IMR-90 (cell line): Measurements from ENCODE around the gene ATP2B1. TPM values are rescaled to one million over a fixed set of nuclear protein-coding genes. Genes with fewer than 3 reads are reported as not detected.

Experiments used
- ATAC-seq: fragments of 200-7000 bp; cut with Tn5 transposase; 2 replicates; pipeline ENCODE4 v1.9.1; 2020; ENCODE audit warnings: low read depth, mild to moderate bottlenecking, moderate library complexity
- BruUV-seq: library from RNA; stranded (reverse); fragments of 400-500 nt; replicated peaks from 2 replicates; lab custom pipeline; 2021; lab: Mats Ljungman, UMichigan
- CTCF ChIA-PET: fragments of 300-600 bp; formaldehyde crosslinking; extraction: SDS; loops from one replicate; lab custom pipeline; 2021; ENCODE audit warnings: antibody characterized with exemption; lab: Yijun Ruan, JAX
- POLR2A ChIA-PET: fragments of 300-600 bp; sonication (Branson Sonifier 250); formaldehyde crosslinking; loops from one replicate; lab custom pipeline; 2022; ENCODE audit warnings: antibody characterized with exemption; ENCODE audit not compliant: unreplicated experiment; lab: Charles Lee
- DNase-seq: peaks from one replicate; pipeline ENCODE4 v3.0.0; 2013
- H2AFZ ChIP-seq: replicated peaks from 2 replicates; pipeline ENCODE3; 2013; ENCODE audit warnings: low read length, mild to moderate bottlenecking; ENCODE audit not compliant: poor library complexity
- H2AK5ac ChIP-seq: 2 replicates; pipeline ENCODE4 v1.6.1; 2013; ENCODE audit warnings: low read depth, low read length, inconsistent platforms
- H2AK9ac ChIP-seq: replicated peaks from 2 replicates; pipeline ENCODE3; 2013; ENCODE audit warnings: mild to moderate bottlenecking, low read depth, low read length, moderate library complexity; ENCODE audit not compliant: poor library complexity
- H2BK120ac ChIP-seq: 2 replicates; pipeline ENCODE4 v1.6.1; 2013; ENCODE audit warnings: low read depth, low read length, inconsistent platforms
- H2BK15ac ChIP-seq: 3 replicates; pipeline ENCODE4 v1.6.1; 2013; ENCODE audit warnings: low read depth, low read length, inconsistent platforms
- H2BK20ac ChIP-seq: 2 replicates; pipeline ENCODE4 v1.6.1; 2013; ENCODE audit warnings: low read depth, mild to moderate bottlenecking, inconsistent platforms, low read length, moderate library complexity
- H2BK5ac ChIP-seq: 2 replicates; pipeline ENCODE4 v1.6.1; 2013; ENCODE audit warnings: mild to moderate bottlenecking, low read depth, low read length, inconsistent platforms; ENCODE audit not compliant: poor library complexity, severe bottlenecking
- H3K14ac ChIP-seq: replicated peaks from 2 replicates; pipeline ENCODE4 v1.6.1; 2013; ENCODE audit warnings: low read depth, low read length, inconsistent platforms
- H3K18ac ChIP-seq: 2 replicates; pipeline ENCODE4 v1.6.1; 2013; ENCODE audit warnings: low read depth, low read length, control low read depth
- H3K23ac ChIP-seq: 2 replicates; pipeline ENCODE4 v1.6.1; 2013; ENCODE audit warnings: low read depth, low read length, inconsistent platforms
- H3K27ac ChIP-seq: 2 replicates; pipeline ENCODE4 v1.5.1; 2013; ENCODE audit warnings: mild to moderate bottlenecking, control low read depth, low read length; ENCODE audit not compliant: insufficient read depth
- H3K27me3 ChIP-seq: 2 replicates; pipeline ENCODE4 v1.6.1; 2013; ENCODE audit warnings: low read length; ENCODE audit not compliant: control insufficient read depth, insufficient read depth
- H3K36me3 ChIP-seq: 2 replicates; pipeline ENCODE4 v1.6.1; 2013; ENCODE audit warnings: low read length, mixed read lengths; ENCODE audit not compliant: control insufficient read depth, insufficient read depth
- H3K4ac ChIP-seq: 2 replicates; pipeline ENCODE4 v1.6.1; 2013; ENCODE audit warnings: low read depth, low read length, inconsistent platforms
- H3K4me1 ChIP-seq: 2 replicates; pipeline ENCODE4 v1.6.1; 2013; ENCODE audit warnings: low read length, mixed read lengths; ENCODE audit not compliant: control insufficient read depth, insufficient read depth
- H3K4me2 ChIP-seq: 2 replicates; pipeline ENCODE4 v1.6.1; 2013; ENCODE audit warnings: low read depth, mild to moderate bottlenecking, control low read depth, low read length, moderate library complexity
- H3K4me3 ChIP-seq: 2 replicates; pipeline ENCODE4 v1.5.1; 2013; ENCODE audit warnings: low read depth, mild to moderate bottlenecking, control low read depth, low read length, moderate library complexity; ENCODE audit not compliant: insufficient read depth
- H3K56ac ChIP-seq: 2 replicates; pipeline ENCODE4 v1.6.1; 2013; ENCODE audit warnings: low read length, inconsistent platforms; ENCODE audit not compliant: insufficient read depth; ENCODE audit errors: extremely low read depth
- H3K79me1 ChIP-seq, 2 experiments: 2 replicates each; pipeline ENCODE4 v1.6.1; 2013; ENCODE audit warnings: low read length in 2 of 2, inconsistent platforms in 1 of 2, low read depth in 1 of 2
- H3K9ac ChIP-seq: 2 replicates; pipeline ENCODE4 v1.6.1; 2013; ENCODE audit warnings: low read depth, low read length, control low read depth
- H3K9me1 ChIP-seq: 2 replicates; pipeline ENCODE4 v1.6.1; 2013; ENCODE audit warnings: low read length, inconsistent platforms; ENCODE audit not compliant: insufficient read depth
- H3K9me3 ChIP-seq: 2 replicates; pipeline ENCODE4 v1.6.1; 2013; ENCODE audit warnings: low read length; ENCODE audit not compliant: control insufficient read depth, insufficient read depth
- H4K20me1 ChIP-seq: 2 replicates; pipeline ENCODE4 v1.6.1; 2013; ENCODE audit warnings: low read length, inconsistent platforms; ENCODE audit not compliant: insufficient read depth
- H4K5ac ChIP-seq: 2 replicates; pipeline ENCODE4 v1.6.1; 2013; ENCODE audit warnings: mild to moderate bottlenecking, low read depth, low read length, control low read depth
- H4K8ac ChIP-seq, 2 experiments: 2 replicates each; pipeline ENCODE4 v1.6.1; 2013; ENCODE audit warnings: low read depth in 2 of 2, low read length in 2 of 2, control low read depth in 1 of 2, inconsistent platforms in 1 of 2
- H4K91ac ChIP-seq: 2 replicates; pipeline ENCODE4 v1.6.1; 2013; ENCODE audit warnings: low read depth, low read length, inconsistent platforms; ENCODE audit not compliant: insufficient read depth
- BHLHE40 ChIP-seq: fragments of 150-350 bp; IDR thresholded peaks from 2 replicates; pipeline ENCODE4 v1.6.1; 2016; ENCODE audit warnings: mild to moderate bottlenecking, low read depth, low read length
- CHD1 ChIP-seq: IDR thresholded peaks from 2 replicates; pipeline ENCODE4 v1.6.1; 2012; ENCODE audit warnings: low read depth, low read length, improper control_type of control experiment
- MAFK ChIP-seq: IDR thresholded peaks from 2 replicates; pipeline ENCODE4 v1.6.1; 2012; ENCODE audit warnings: low read depth, low read length, improper control_type of control experiment
- MAZ ChIP-seq: IDR thresholded peaks from 2 replicates; pipeline ENCODE4 v1.6.1; 2012; ENCODE audit warnings: low read depth, mild to moderate bottlenecking, low read length, improper control_type of control experiment, moderate library complexity, borderline replicate concordance
- MXI1 ChIP-seq: IDR thresholded peaks from 2 replicates; pipeline ENCODE4 v1.6.1; 2012; ENCODE audit warnings: low read depth, mild to moderate bottlenecking, low read length, moderate library complexity, borderline replicate concordance
- POLR2A ChIP-seq: IDR thresholded peaks from 2 replicates; pipeline ENCODE4 v1.6.1; 2012; ENCODE audit warnings: mild to moderate bottlenecking, low read depth, low read length
- RAD21 ChIP-seq: IDR thresholded peaks from 2 replicates; pipeline ENCODE4 v1.6.1; 2012; ENCODE audit warnings: low read length, improper control_type of control experiment
- RCOR1 ChIP-seq: IDR thresholded peaks from 2 replicates; pipeline ENCODE4 v1.6.1; 2012; ENCODE audit warnings: mild to moderate bottlenecking, low read length, improper control_type of control experiment; ENCODE audit not compliant: insufficient replicate concordance
- RFX5 ChIP-seq: IDR thresholded peaks from 2 replicates; pipeline ENCODE4 v1.8.0; 2012; ENCODE audit warnings: low read depth, mild to moderate bottlenecking, low read length, moderate library complexity
- WGBS, 2 experiments: methylation state at CpG; one replicate each; pipeline versions ENCODE4 v1.1.5 to v1.1.7; 2013; ENCODE audit warnings: missing lambda C conversion rate in 2 of 2; ENCODE audit not compliant: insufficient read length in 1 of 2; ENCODE audit errors: extremely low coverage in 2 of 2; 5-methylcytosine and 5-hydroxymethylcytosine counted together
- dilution Hi-C: fragments of 300-500 bp; cut with HindIII; formaldehyde crosslinking; loops from one replicate; pipeline ENCODE4 v1.14.3; 2018; ENCODE audit warnings: low sequenced_read_pairs; ENCODE audit not compliant: unreplicated experiment
- in situ Hi-C: fragments of 300-500 bp; cut with MboI; formaldehyde crosslinking; loops from 3 replicates; pipeline ENCODE4 v1.14.3; 2019; ENCODE audit warnings: low sequenced_read_pairs, inconsistent platforms, mixed read lengths
- intact Hi-C: fragments of 100-400 bp; cut with micrococcal nuclease; formaldehyde crosslinking; loops from 2 replicates; pipeline ENCODE4 v1.10.0; 2022
- polyA plus RNA-seq, 3 experiments: library from polyadenylated mRNA; depleted of rRNA; stranded (reverse); fragments of >200 nt; gene quantifications; 2 replicates each; pipeline ENCODE4 v1.2.3, GENCODE V29; 2012; ENCODE audit warnings: low replicate concordance in 1 of 3
- total RNA-seq: library from RNA; depleted of rRNA; stranded (reverse); fragments of >200 nt; gene quantifications from 2 replicates; pipeline ENCODE4 v1.2.3, GENCODE V29; 2012

Gene ATP2B1
- total and polyA plus RNA-seq, 2 of the 4 experiments (the other 2 are of a cell fraction), result 9.9 to 32.6 TPM

- Histone ChIP-seq H3K23ac (no peak overlapping the region), H2BK120ac (no peak overlapping the region), H3K56ac (no peak overlapping the region), H3K79me1 (no peaks in the 10 kb centered on the region), H3K4me1 (peaks cover 5% of the 10 kb centered on the region), H4K8ac (no peak overlapping the region), H3K4ac (no peak overlapping the region), H3K27me3 (no peaks in the 10 kb centered on the region), H4K20me1 (no peaks in the 10 kb centered on the region), H2BK5ac (no peak overlapping the region), H2AFZ (no peak overlapping the region), H4K5ac (no peak overlapping the region), H2AK9ac (no peak overlapping the region), H3K4me3 (no peak overlapping the region), H3K18ac (no peak overlapping the region), H2BK20ac (no peak overlapping the region), H3K36me3 (no peaks in the 10 kb centered on the region), H3K9me3 (no peaks in the 10 kb centered on the region), H3K9me1 (no peaks in the 10 kb centered on the region), H2AK5ac (no peak overlapping the region), H3K4me2 (no peak overlapping the region), H3K14ac (no peak overlapping the region), H4K91ac (no peak overlapping the region), H2BK15ac (no peak overlapping the region), H3K9ac (no peak overlapping the region), H3K27ac (no peak overlapping the region)
- in situ Hi-C loops (no loop called here), intact Hi-C loops (no loop called here), dilution Hi-C loops (no loop called here)
- BruUV-seq, result no TSS peak
- POLR2A ChIA-PET, result no interaction called here
- 100% methylated on average over 2 of the region's 3 CpGs; no CpG with 5 or more reads in 1 of the 2 experiments for WGBS, 2 experiments
- CTCF ChIA-PET, result no interaction called here
- TF ChIP-seq CHD1, result no peak
- TF ChIP-seq RFX5, result no peak
- no peak for TF ChIP-seq MAFK
- TF ChIP-seq BHLHE40, result no peak
- TF ChIP-seq MAZ, result no peak
- TF ChIP-seq RCOR1, result no peak
- TF ChIP-seq MXI1, result no peak
- TF ChIP-seq POLR2A, result no peak
- TF ChIP-seq RAD21, result no peak
- ATAC-seq, result no peak
- DNase-seq, result no peak
Observed at GRCh38 chr12:89567691-89568239, 140.9 kb downstream of the ATP2B1 start.
